A549 (cell line): ENCODE results near the gene SORBS1. TPM values are rescaled to one million over a fixed set of nuclear protein-coding genes. Genes with fewer than 3 reads are reported as not detected.

Experiments used
- ATAC-seq, 2 experiments: fragments of 200-7000 bp in 1 of 2; fragments of >200 bp in 1 of 2; cut with Nextera tagmentation in 1 of 2; cut with Tn5 transposase in 1 of 2; 3 replicates each; pipeline versions ENCODE4 v1.8.0 to v1.9.1; 2018 to 2020; ENCODE audit warnings: mild to moderate bottlenecking in 1 of 2, moderate library complexity in 1 of 2
- CTCF ChIA-PET: fragments of 300-600 bp; sonication (Branson Sonifier 250); formaldehyde crosslinking; extraction: SDS; loops from one replicate; lab custom pipeline; 2021; ENCODE audit warnings: antibody characterized with exemption, inconsistent platforms; lab: Yijun Ruan, JAX
- POLR2A ChIA-PET: fragments of 350-600 bp; formaldehyde crosslinking; extraction: SDS; loops from one replicate; lab custom pipeline; 2021; ENCODE audit warnings: antibody characterized with exemption, inconsistent platforms; lab: Yijun Ruan, JAX
- DNase-seq, 2 experiments: peaks; one replicate each; pipeline versions ENCODE4 v3.0.0 to v3.0.0-alpha.2; 2011 to 2016; ENCODE audit warnings: low read depth in 1 of 2, low spot score in 1 of 2
- FAIRE-seq: peaks from 2 replicates; lab custom pipeline; 2011; peaks lifted over from hg19 to GRCh38; lab: Jason Lieb, UNC
- H3K27ac ChIP-seq, 2 experiments: fragments of >200 bp; sonication (Bioruptor Twin); formaldehyde crosslinking; 3 replicates each; pipeline ENCODE4 v1.5.1; 2016 to 2017
- H3K4me1 ChIP-seq: fragments of >200 bp; sonication (Bioruptor Twin); formaldehyde crosslinking; 3 replicates; pipeline ENCODE4 v1.6.1; 2016
- H3K4me2 ChIP-seq: fragments of >200 bp; sonication (Bioruptor Twin); formaldehyde crosslinking; 3 replicates; pipeline ENCODE4 v1.6.1; 2016
- H3K4me3 ChIP-seq: fragments of >200 bp; sonication (Bioruptor Twin); formaldehyde crosslinking; 3 replicates; pipeline ENCODE4 v1.5.1; 2016
- H3K9me3 ChIP-seq: fragments of >200 bp; sonication (Bioruptor Twin); formaldehyde crosslinking; 3 replicates; pipeline ENCODE4 v1.6.1; 2016
- ATOH8 ChIP-seq: fragments of 250-450 bp; sonication (Bioruptor Pico); IDR thresholded peaks from 2 replicates; pipeline ENCODE4 v1.5.0; 2020; ENCODE audit warnings: low read depth, mild to moderate bottlenecking, moderate library complexity
- BCL3 ChIP-seq: fragments of >200 bp; sonication (Bioruptor Twin); formaldehyde crosslinking; IDR thresholded peaks from 3 replicates; pipeline ENCODE4 v1.6.1; 2016
- BHLHE40 ChIP-seq: IDR thresholded peaks from 2 replicates; pipeline ENCODE4 v1.6.1; 2012; ENCODE audit warnings: low read depth, low read length, inconsistent platforms
- CBX8 ChIP-seq: fragments of 200-600 bp; sonication (generic); IDR thresholded peaks from 2 replicates; pipeline ENCODE4 v1.6.1; 2016
- CHD2 ChIP-seq: fragments of 150-350 bp; IDR thresholded peaks from 2 replicates; pipeline ENCODE4 v1.6.1; 2014; ENCODE audit warnings: low read length; ENCODE audit not compliant: partially characterized antibody
- CHD4 ChIP-seq: fragments of 200-600 bp; sonication (generic); IDR thresholded peaks from 2 replicates; pipeline ENCODE4 v1.6.1; 2016; ENCODE audit warnings: antibody characterized with exemption, mild to moderate bottlenecking, borderline replicate concordance
- CTCF ChIP-seq: fragments of >200 bp; sonication (Bioruptor Twin); formaldehyde crosslinking; IDR thresholded peaks from 3 replicates; pipeline ENCODE4 v1.5.1; 2016
- E2F6 ChIP-seq: IDR thresholded peaks from 2 replicates; pipeline ENCODE4 v1.6.1; 2012; ENCODE audit warnings: low read depth, borderline replicate concordance
- EHF ChIP-seq: fragments of 250-450 bp; sonication (Bioruptor Pico); IDR thresholded peaks from 2 replicates; pipeline ENCODE4 v1.5.0; 2020; ENCODE audit warnings: mild to moderate bottlenecking
- ESRRA ChIP-seq: fragments of 150-350 bp; IDR thresholded peaks from 2 replicates; pipeline ENCODE4 v1.6.1; 2014; ENCODE audit warnings: mild to moderate bottlenecking, low read length, borderline replicate concordance
- FOSL2 ChIP-seq, 2 experiments: fragments of 450-650 bp in 1 of 2; fragments of >200 bp in 1 of 2; sonication (Bioruptor Twin) in 1 of 2; formaldehyde crosslinking; IDR thresholded peaks; 2 replicates each; pipeline versions ENCODE4 v1.5.0 to v1.6.1; 2016 to 2020; ENCODE audit warnings: mild to moderate bottlenecking in 1 of 2, moderate library complexity in 1 of 2
- HES2 ChIP-seq: fragments of >200 bp; sonication (Bioruptor Twin); formaldehyde crosslinking; IDR thresholded peaks from 2 replicates; pipeline ENCODE4 v1.6.1; 2016
- JUN ChIP-seq, 2 experiments: fragments of >200 bp; sonication (Bioruptor Twin); formaldehyde crosslinking; IDR thresholded peaks; 2 replicates in 1 of 2; 3 replicates in 1 of 2; pipeline ENCODE4 v1.6.1; 2016 to 2017
- JUNB ChIP-seq: fragments of >200 bp; sonication (Bioruptor Twin); formaldehyde crosslinking; IDR thresholded peaks from 2 replicates; pipeline ENCODE4 v1.6.1; 2016
- MAX ChIP-seq: IDR thresholded peaks from 2 replicates; pipeline ENCODE4 v1.6.1; 2012
- MYC ChIP-seq: IDR thresholded peaks from 2 replicates; pipeline ENCODE4 v1.6.1; 2012; ENCODE audit warnings: mild to moderate bottlenecking, inconsistent platforms, low read length, improper control_type of control experiment, borderline replicate concordance
- PHF8 ChIP-seq: fragments of 200-600 bp; sonication (generic); IDR thresholded peaks from 2 replicates; pipeline ENCODE4 v1.6.1; 2016; ENCODE audit warnings: low read depth, mild to moderate bottlenecking, antibody characterized with exemption, moderate library complexity, borderline replicate concordance
- POLR2A ChIP-seq: IDR thresholded peaks from 2 replicates; pipeline ENCODE4 v1.6.1; 2012; ENCODE audit warnings: mild to moderate bottlenecking, low read length
- POLR2AphosphoS2 ChIP-seq: conservative IDR thresholded peaks from 2 replicates; pipeline ENCODE4 v1.6.1; 2012; ENCODE audit warnings: low read length, improper control_type of control experiment, inconsistent platforms
- RAD21 ChIP-seq, 2 experiments: fragments of >200 bp in 1 of 2; sonication (Bioruptor Twin) in 1 of 2; formaldehyde crosslinking in 1 of 2; IDR thresholded peaks in 1 of 2; conservative IDR thresholded peaks in 1 of 2; 2 replicates in 1 of 2; 3 replicates in 1 of 2; pipeline ENCODE4 v1.6.1; 2012 to 2018; ENCODE audit warnings: inconsistent platforms in 1 of 2
- RARB ChIP-seq: fragments of 250-450 bp; sonication (Bioruptor Pico); IDR thresholded peaks from 2 replicates; pipeline ENCODE4 v1.8.0; 2021; ENCODE audit warnings: mild to moderate bottlenecking, moderate library complexity
- RCOR1 ChIP-seq: fragments of 150-350 bp; IDR thresholded peaks from 2 replicates; pipeline ENCODE4 v1.6.1; 2014; ENCODE audit warnings: antibody characterized with exemption, low read length, low read depth
- RFX5 ChIP-seq: fragments of 450-650 bp; IDR thresholded peaks from 2 replicates; pipeline ENCODE4 v1.7.1; 2014; ENCODE audit warnings: antibody characterized with exemption, mild to moderate bottlenecking, moderate library complexity
- SMC3 ChIP-seq: fragments of >200 bp; sonication (Bioruptor Twin); formaldehyde crosslinking; IDR thresholded peaks from 3 replicates; pipeline ENCODE4 v1.6.1; 2018; ENCODE audit warnings: inconsistent platforms
- ZC3H11A ChIP-seq: fragments of 450-650 bp; IDR thresholded peaks from 2 replicates; pipeline ENCODE4 v1.6.1; 2014; ENCODE audit warnings: antibody characterized with exemption, mild to moderate bottlenecking
- ZSCAN20 ChIP-seq: fragments of 250-450 bp; sonication (Bioruptor Pico); IDR thresholded peaks from 2 replicates; pipeline ENCODE4 v1.8.0; 2022; ENCODE audit warnings: mild to moderate bottlenecking, moderate library complexity
- WGBS: methylation state at CpG from one replicate; pipeline ENCODE4 v1.1.6; 2017; ENCODE audit errors: missing lambda C conversion rate; 5-methylcytosine and 5-hydroxymethylcytosine counted together
- polyA plus RNA-seq, 4 experiments: library from polyadenylated mRNA; depleted of rRNA in 3 of 4; stranded (reverse); fragments of >200 nt; fragmentation: RNase III in 1 of 4; extraction: RNeasy Plus Mini Kit Qiagen cat#74134 plus additional on column Dnase treatment in 1 of 4; gene quantifications; 2 replicates in 3 of 4; 3 replicates in 1 of 4; pipeline ENCODE4 v1.2.3, GENCODE V29; 2011 to 2017

Gene SORBS1
- polyA plus RNA-seq, 2 of the 4 experiments (the other 2 are of a cell fraction): 0.39 to 0.80 TPM

GRCh38 chr10:95447685-95448084, 113.5 kb downstream of the SORBS1 start:
- CTCF ChIA-PET: interaction anchor here (0.6 to 10.9 kb wide), 7 partner anchors 14 to 323 kb away, joined by 3 to 201 read pairs (median 3); partner anchors contain the start of gene TCTN3
- FAIRE-seq: no peak
- no peak overlapping the region for H3K4me2 ChIP-seq
- H3K9me3 ChIP-seq: no peaks in the 10 kb centered on the region
- no peak overlapping the region for H3K4me3 ChIP-seq
- WGBS: 75% methylated on average over 6 of the region's 6 CpGs
- POLR2A ChIA-PET: no interaction called here
- peaks cover 17% of the 10 kb centered on the region for H3K4me1 ChIP-seq
- TF ChIP-seq EHF (no peak), ZC3H11A (no peak), BCL3 (no peak), MAX (no peak), E2F6 (no peak), RARB (no peak), ZSCAN20 (no peak), POLR2A (no peak), BHLHE40 (no peak), JUN (IDR thresholded peaks at IDR 0.05) (no peak), ESRRA (no peak), RCOR1 (no peak), PHF8 (no peak), CHD4 (no peak)
- TF ChIP-seq, all 56 proteins: peak for 0
- ATAC-seq (no peak), DNase-seq (no peak)
- no peak overlapping the region for H3K27ac ChIP-seq

GRCh38 chr10:95445837-95446486, 115.2 kb downstream of the SORBS1 start:
- ChIA-PET POLR2A (no interaction called here), CTCF (interaction anchor here (0.8 to 10.9 kb wide), 29 partner anchors 9 to 177 kb away, joined by 3 to 201 read pairs (median 4); no protein-coding TSS in a partner anchor)
- no peak overlapping the region for H3K4me3 ChIP-seq
- ATAC-seq (peak; percentile 84 to 91), FAIRE-seq (peak; percentile 70), DNase-seq (peak; percentile 81 to 92)
- no peaks in the 10 kb centered on the region for H3K9me3 ChIP-seq
- TF ChIP-seq RFX5: no peak
- peak; percentile 75 for TF ChIP-seq CTCF
- no peak for TF ChIP-seq ATOH8 (CRISPR knock-in tag)
- TF ChIP-seq CHD2: no peak
- no peak for TF ChIP-seq CBX8
- TF ChIP-seq RAD21 (conservative IDR thresholded peaks at IDR 0.05 in 1 of 2, IDR thresholded peaks at IDR 0.05 in 1 of 2): peak; percentile 49 to 52; a peak in 4 of 5 replicates
- no peak for TF ChIP-seq POLR2AphosphoS2
- no peak for TF ChIP-seq FOSL2 (IDR thresholded peaks at IDR 0.05)
- peak; percentile 4; the same call in 1 of the 2 replicates for TF ChIP-seq FOSL2 (CRISPR knock-in tag; IDR thresholded peaks at IDR 0.05)
- TF ChIP-seq MYC: no peak
- no peak for TF ChIP-seq JUNB
- peak; percentile 62 for TF ChIP-seq SMC3
- TF ChIP-seq HES2: no peak
- peak overlapping the region; percentile 75 for H3K4me2 ChIP-seq
- 21% methylated on average over 7 of the region's 7 CpGs for WGBS
- peak overlapping the region; percentile 42 to 43; a peak in 4 of 6 replicates for H3K27ac ChIP-seq
- peaks cover 17% of the 10 kb centered on the region for H3K4me1 ChIP-seq
